SK-N-SH treated with all-trans-retinoic acid at 6 μM for 48 hours (cell line): ENCODE results near the gene TDRD12.

ENCODE experiments used
- ESRRG ChIP-seq: fragments of 250-450 bp; sonication (Bioruptor Pico); IDR thresholded peaks from 2 replicates; pipeline ENCODE4 v1.6.1; 2021; ENCODE audit warnings: mild to moderate bottlenecking
- OSR1 ChIP-seq: fragments of 250-450 bp; sonication (Bioruptor Pico); IDR thresholded peaks from 2 replicates; pipeline ENCODE4 v1.8.0; 2022; ENCODE audit warnings: moderate library complexity, mild to moderate bottlenecking, inconsistent platforms
- PPARA ChIP-seq: fragments of 250-450 bp; sonication (Bioruptor Pico); IDR thresholded peaks from 2 replicates; pipeline ENCODE4 v1.5.0; 2020; ENCODE audit warnings: mild to moderate bottlenecking, borderline replicate concordance
- RARB ChIP-seq: fragments of 250-450 bp; sonication (Bioruptor Pico); IDR thresholded peaks from 2 replicates; pipeline ENCODE4 v1.8.0; 2021; ENCODE audit warnings: mild to moderate bottlenecking, moderate library complexity
- TOX ChIP-seq: fragments of 250-450 bp; sonication (Bioruptor Pico); IDR thresholded peaks from 2 replicates; pipeline ENCODE4 v1.8.0; 2021; ENCODE audit warnings: mild to moderate bottlenecking, moderate library complexity, borderline replicate concordance
- ZFP3 ChIP-seq: fragments of 250-450 bp; sonication (Bioruptor Pico); IDR thresholded peaks from 2 replicates; pipeline ENCODE4 v1.5.0; 2020; ENCODE audit warnings: mild to moderate bottlenecking, moderate library complexity
- ZNF565 ChIP-seq: fragments of 450-650 bp; formaldehyde crosslinking; conservative IDR thresholded peaks from 2 replicates; pipeline ENCODE4 v1.5.0; 2020; ENCODE audit warnings: low read depth, mild to moderate bottlenecking, moderate library complexity
- TF ChIP-seq, protein P1 (sequence below): fragments of 250-450 bp; sonication (Bioruptor Pico); IDR thresholded peaks from 2 replicates; pipeline ENCODE4 v1.8.0; 2020; ENCODE audit warnings: mild to moderate bottlenecking, moderate library complexity, borderline replicate concordance
- TF ChIP-seq, protein P2 (sequence below): fragments of 250-450 bp; sonication (Bioruptor Pico); IDR thresholded peaks from 2 replicates; pipeline ENCODE4 v1.5.0; 2020; ENCODE audit warnings: mild to moderate bottlenecking, moderate library complexity
- TF ChIP-seq, protein P3 (sequence below): fragments of 250-450 bp; sonication (Bioruptor Pico); IDR thresholded peaks from 2 replicates; pipeline ENCODE4 v1.5.1; 2021; ENCODE audit warnings: mild to moderate bottlenecking, moderate library complexity

DNA sequence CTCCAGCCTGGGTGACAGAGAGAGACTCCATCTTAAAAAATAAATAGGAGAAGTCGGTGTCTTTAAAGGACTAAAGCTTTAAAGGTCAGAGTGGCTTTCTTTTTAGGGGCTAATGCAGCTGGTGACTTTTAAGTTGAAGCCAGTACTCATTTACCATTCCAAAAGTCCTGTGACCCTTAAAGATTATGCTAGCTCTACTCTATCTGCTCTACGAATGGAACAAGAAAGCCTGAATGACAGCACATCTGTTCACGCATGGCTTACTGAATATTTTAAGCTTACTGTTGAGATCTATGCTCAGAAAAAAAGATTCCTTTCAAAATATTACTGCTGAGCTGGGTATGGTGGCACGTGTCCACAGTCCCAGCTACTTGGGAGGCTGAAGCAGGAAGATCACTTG is 16.4 kb downstream of the TDRD12 start:
- TF ChIP-seq, protein P1, sequence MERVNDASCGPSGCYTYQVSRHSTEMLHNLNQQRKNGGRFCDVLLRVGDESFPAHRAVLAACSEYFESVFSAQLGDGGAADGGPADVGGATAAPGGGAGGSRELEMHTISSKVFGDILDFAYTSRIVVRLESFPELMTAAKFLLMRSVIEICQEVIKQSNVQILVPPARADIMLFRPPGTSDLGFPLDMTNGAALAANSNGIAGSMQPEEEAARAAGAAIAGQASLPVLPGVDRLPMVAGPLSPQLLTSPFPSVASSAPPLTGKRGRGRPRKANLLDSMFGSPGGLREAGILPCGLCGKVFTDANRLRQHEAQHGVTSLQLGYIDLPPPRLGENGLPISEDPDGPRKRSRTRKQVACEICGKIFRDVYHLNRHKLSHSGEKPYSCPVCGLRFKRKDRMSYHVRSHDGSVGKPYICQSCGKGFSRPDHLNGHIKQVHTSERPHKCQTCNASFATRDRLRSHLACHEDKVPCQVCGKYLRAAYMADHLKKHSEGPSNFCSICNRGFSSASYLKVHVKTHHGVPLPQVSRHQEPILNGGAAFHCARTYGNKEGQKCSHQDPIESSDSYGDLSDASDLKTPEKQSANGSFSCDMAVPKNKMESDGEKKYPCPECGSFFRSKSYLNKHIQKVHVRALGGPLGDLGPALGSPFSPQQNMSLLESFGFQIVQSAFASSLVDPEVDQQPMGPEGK (CRISPR knock-in tag) = no peak
- TF ChIP-seq PPARA (CRISPR knock-in tag) (no peak), ZFP3 (CRISPR knock-in tag) (no peak), TOX (CRISPR knock-in tag) (no peak), OSR1 (no peak), RARB (CRISPR knock-in tag) (no peak), ESRRG (CRISPR knock-in tag) (no peak), ZNF565 (no peak)
- TF ChIP-seq, protein P2, sequence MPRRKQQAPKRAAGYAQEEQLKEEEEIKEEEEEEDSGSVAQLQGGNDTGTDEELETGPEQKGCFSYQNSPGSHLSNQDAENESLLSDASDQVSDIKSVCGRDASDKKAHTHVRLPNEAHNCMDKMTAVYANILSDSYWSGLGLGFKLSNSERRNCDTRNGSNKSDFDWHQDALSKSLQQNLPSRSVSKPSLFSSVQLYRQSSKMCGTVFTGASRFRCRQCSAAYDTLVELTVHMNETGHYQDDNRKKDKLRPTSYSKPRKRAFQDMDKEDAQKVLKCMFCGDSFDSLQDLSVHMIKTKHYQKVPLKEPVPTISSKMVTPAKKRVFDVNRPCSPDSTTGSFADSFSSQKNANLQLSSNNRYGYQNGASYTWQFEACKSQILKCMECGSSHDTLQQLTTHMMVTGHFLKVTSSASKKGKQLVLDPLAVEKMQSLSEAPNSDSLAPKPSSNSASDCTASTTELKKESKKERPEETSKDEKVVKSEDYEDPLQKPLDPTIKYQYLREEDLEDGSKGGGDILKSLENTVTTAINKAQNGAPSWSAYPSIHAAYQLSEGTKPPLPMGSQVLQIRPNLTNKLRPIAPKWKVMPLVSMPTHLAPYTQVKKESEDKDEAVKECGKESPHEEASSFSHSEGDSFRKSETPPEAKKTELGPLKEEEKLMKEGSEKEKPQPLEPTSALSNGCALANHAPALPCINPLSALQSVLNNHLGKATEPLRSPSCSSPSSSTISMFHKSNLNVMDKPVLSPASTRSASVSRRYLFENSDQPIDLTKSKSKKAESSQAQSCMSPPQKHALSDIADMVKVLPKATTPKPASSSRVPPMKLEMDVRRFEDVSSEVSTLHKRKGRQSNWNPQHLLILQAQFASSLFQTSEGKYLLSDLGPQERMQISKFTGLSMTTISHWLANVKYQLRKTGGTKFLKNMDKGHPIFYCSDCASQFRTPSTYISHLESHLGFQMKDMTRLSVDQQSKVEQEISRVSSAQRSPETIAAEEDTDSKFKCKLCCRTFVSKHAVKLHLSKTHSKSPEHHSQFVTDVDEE (CRISPR knock-in tag) = no peak
- TF ChIP-seq, protein P3, sequence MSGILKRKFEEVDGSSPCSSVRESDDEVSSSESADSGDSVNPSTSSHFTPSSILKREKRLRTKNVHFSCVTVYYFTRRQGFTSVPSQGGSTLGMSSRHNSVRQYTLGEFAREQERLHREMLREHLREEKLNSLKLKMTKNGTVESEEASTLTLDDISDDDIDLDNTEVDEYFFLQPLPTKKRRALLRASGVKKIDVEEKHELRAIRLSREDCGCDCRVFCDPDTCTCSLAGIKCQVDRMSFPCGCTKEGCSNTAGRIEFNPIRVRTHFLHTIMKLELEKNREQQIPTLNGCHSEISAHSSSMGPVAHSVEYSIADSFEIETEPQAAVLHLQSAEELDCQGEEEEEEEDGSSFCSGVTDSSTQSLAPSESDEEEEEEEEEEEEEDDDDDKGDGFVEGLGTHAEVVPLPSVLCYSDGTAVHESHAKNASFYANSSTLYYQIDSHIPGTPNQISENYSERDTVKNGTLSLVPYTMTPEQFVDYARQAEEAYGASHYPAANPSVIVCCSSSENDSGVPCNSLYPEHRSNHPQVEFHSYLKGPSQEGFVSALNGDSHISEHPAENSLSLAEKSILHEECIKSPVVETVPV (CRISPR knock-in tag) = no peak
